ENCODE measurements around the gene NUP153. TPM values are rescaled to one million over a fixed set of nuclear protein-coding genes. Genes with fewer than 3 reads are reported as not detected.
A peak's percentile ranks its signal among the peaks of the same experiment; 100 is the strongest.

The NUP153 gene
- total RNA-seq, 8 experiments from 2014 or later = 24.3 to 49.1 (median 32.7) TPM

- ATAC-seq (replicated peaks in 6 of 8) = no peak
- Histone ChIP-seq H3K27ac (no peak overlapping the region), H3K4me3 (no peak overlapping the region), H3K4me1 (replicated peaks in 1 of 2) (no peaks in the 10 kb centered on the region)
- 50 to 100% (median 100%) methylated on average over 1 to 2 of the region's 2 CpGs; no CpG with 5 or more reads in 1 of the 10 experiments for WGBS, 10 experiments
- in situ Hi-C loops (cut with MboI; ENCODE audit: low pct_unique_long_range_greater_than_20kb in 2 of 9, low sequenced_read_pairs in 9 of 9, unreplicated experiment in 9 of 9) = no loop called here
These were observed 73.1 kb downstream of the NUP153 start for GRCh38 chr6:17633465-17634188.

GRCh38 chr6:17632934-17633333 is 73.8 kb downstream of the NUP153 start:
- 86 to 100% (median 100%) methylated on average over 1 of the region's 1 CpG; no CpG with 5 or more reads in 3 of the 10 experiments for WGBS, 10 experiments
- Histone ChIP-seq H3K27ac (no peak overlapping the region), H3K4me1 (replicated peaks in 1 of 2) (no peaks in the 10 kb centered on the region), H3K4me3 (no peak overlapping the region)
- in situ Hi-C loops (cut with MboI; ENCODE audit: low pct_unique_long_range_greater_than_20kb in 2 of 9, low sequenced_read_pairs in 9 of 9, unreplicated experiment in 9 of 9) = no loop called here
- no peak for ATAC-seq (replicated peaks in 6 of 8)

- Histone ChIP-seq H3K4me3 (no peak overlapping the region), H3K4me1 (replicated peaks in 1 of 2) (no peaks in the 10 kb centered on the region), H3K27ac (no peak overlapping the region)
- in situ Hi-C loops (cut with MboI; ENCODE audit: low pct_unique_long_range_greater_than_20kb in 2 of 9, low sequenced_read_pairs in 9 of 9, unreplicated experiment in 9 of 9) = no loop called here
- no peak for ATAC-seq (replicated peaks in 6 of 8)
- WGBS, 10 experiments = 100% methylated on average over 1 of the region's 5 CpGs; no CpG with 5 or more reads in 8 of the 10 experiments
These were observed 76.1 kb downstream of the NUP153 start for GRCh38 chr6:17630511-17631073.

GRCh38 chr6:17629824-17630510 is 76.8 kb downstream of the NUP153 start:
- Histone ChIP-seq H3K4me3 (no peak overlapping the region), H3K4me1 (replicated peaks in 1 of 2) (no peaks in the 10 kb centered on the region), H3K27ac (no peak overlapping the region)
- 64 to 97% (median 88%) methylated on average over 2 to 8 of the region's 8 CpGs for WGBS, 10 experiments
- no peak for ATAC-seq (replicated peaks in 6 of 8)
- in situ Hi-C loops (cut with MboI; ENCODE audit: low pct_unique_long_range_greater_than_20kb in 2 of 9, low sequenced_read_pairs in 9 of 9, unreplicated experiment in 9 of 9) = no loop called here

- no peak overlapping the region for H3K27ac ChIP-seq
- in situ Hi-C loops (cut with MboI; ENCODE audit: low pct_unique_long_range_greater_than_20kb in 2 of 9, low sequenced_read_pairs in 9 of 9, unreplicated experiment in 9 of 9) = no loop called here
- 14 to 100% (median 67%) methylated on average over 1 of the region's 1 CpG; no CpG with 5 or more reads in 4 of the 10 experiments for WGBS, 10 experiments
- no peak overlapping the region for H3K4me3 ChIP-seq
- H3K4me1 ChIP-seq (replicated peaks in 1 of 2) = no peaks in the 10 kb centered on the region
- no peak for ATAC-seq (replicated peaks in 6 of 8)
These were observed 77.9 kb downstream of the NUP153 start for GRCh38 chr6:17628873-17629272.

GRCh38 chr6:17624396-17624795 is 82.3 kb downstream of the NUP153 start:
- in situ Hi-C loops (cut with MboI; ENCODE audit: low pct_unique_long_range_greater_than_20kb in 2 of 9, low sequenced_read_pairs in 9 of 9, unreplicated experiment in 9 of 9) = no loop called here

GRCh38 chr6:17622144-17622543 is 84.6 kb downstream of the NUP153 start:
- in situ Hi-C loops (cut with MboI; ENCODE audit: low pct_unique_long_range_greater_than_20kb in 2 of 9, low sequenced_read_pairs in 9 of 9, unreplicated experiment in 9 of 9) = no loop called here
- Histone ChIP-seq H3K27ac (no peak overlapping the region), H3K4me3 (no peak overlapping the region), H3K4me1 (replicated peaks in 1 of 2) (no peaks in the 10 kb centered on the region)
- WGBS, 10 experiments = 40 to 100% (median 93%) methylated on average over 1 to 5 of the region's 5 CpGs; no CpG with 5 or more reads in 1 of the 10 experiments
- ATAC-seq (replicated peaks in 6 of 8) = peak in 3 of 8 experiments; percentile 25 to 49 (median 41)

More at GRCh38 chr6:17624396-17624795, 82.3 kb downstream of the NUP153 start:
- H3K4me3 ChIP-seq = no peak overlapping the region
- 63 to 100% (median 100%) methylated on average over 1 of the region's 1 CpG; no CpG with 5 or more reads in 1 of the 10 experiments for WGBS, 10 experiments
- no peaks in the 10 kb centered on the region for H3K4me1 ChIP-seq (replicated peaks in 1 of 2)
- no peak for ATAC-seq (replicated peaks in 6 of 8)
- H3K27ac ChIP-seq = no peak overlapping the region

- in situ Hi-C loops (cut with MboI; ENCODE audit: low pct_unique_long_range_greater_than_20kb in 2 of 9, low sequenced_read_pairs in 9 of 9, unreplicated experiment in 9 of 9) = no loop called here
- Histone ChIP-seq H3K27ac (no peak overlapping the region), H3K4me1 (replicated peaks in 1 of 2) (no peaks in the 10 kb centered on the region), H3K4me3 (no peak overlapping the region)
- 50 to 100% (median 90%) methylated on average over 1 to 2 of the region's 2 CpGs; no CpG with 5 or more reads in 1 of the 10 experiments for WGBS, 10 experiments
- peak in 2 of 8 experiments; percentile 33 to 55 for ATAC-seq (replicated peaks in 6 of 8)
These were observed 85.7 kb downstream of the NUP153 start for GRCh38 chr6:17621003-17621402.

GRCh38 chr6:17615794-17616193 is 90.9 kb downstream of the NUP153 start:
- H3K4me1 ChIP-seq (replicated peaks in 1 of 2) = no peaks in the 10 kb centered on the region
- no peak overlapping the region for H3K4me3 ChIP-seq
- in situ Hi-C loops (cut with MboI; ENCODE audit: low pct_unique_long_range_greater_than_20kb in 2 of 9, low sequenced_read_pairs in 9 of 9, unreplicated experiment in 9 of 9) = no loop called here
- 33 to 100% (median 87%) methylated on average over 1 to 4 of the region's 4 CpGs; no CpG with 5 or more reads in 2 of the 10 experiments for WGBS, 10 experiments
- H3K27ac ChIP-seq = no peak overlapping the region
- peak in 2 of 8 experiments; percentile 16 to 65 for ATAC-seq (replicated peaks in 6 of 8)

GRCh38 chr6:17612048-17612447 is 94.7 kb downstream of the NUP153 start:
- Histone ChIP-seq H3K4me1 (replicated peaks in 1 of 2) (no peaks in the 10 kb centered on the region), H3K27ac (no peak overlapping the region), H3K4me3 (no peak overlapping the region)
- no peak for ATAC-seq (replicated peaks in 6 of 8)
- in situ Hi-C loops (cut with MboI; ENCODE audit: low pct_unique_long_range_greater_than_20kb in 2 of 9, low sequenced_read_pairs in 9 of 9, unreplicated experiment in 9 of 9) = no loop called here
- WGBS, 10 experiments = 70 to 100% (median 91%) methylated on average over 1 to 4 of the region's 4 CpGs

- in situ Hi-C loops (cut with MboI; ENCODE audit: low pct_unique_long_range_greater_than_20kb in 2 of 9, low sequenced_read_pairs in 9 of 9, unreplicated experiment in 9 of 9) = no loop called here
- H3K4me3 ChIP-seq = no peak overlapping the region
- 56 to 100% (median 85%) methylated on average over 1 to 3 of the region's 3 CpGs; no CpG with 5 or more reads in 1 of the 10 experiments for WGBS, 10 experiments
- H3K4me1 ChIP-seq (replicated peaks in 1 of 2) = no peaks in the 10 kb centered on the region
- ATAC-seq (replicated peaks in 6 of 8) = no peak
- no peak overlapping the region for H3K27ac ChIP-seq
These were observed 95.9 kb downstream of the NUP153 start for GRCh38 chr6:17610835-17611234.

- ATAC-seq (replicated peaks in 6 of 8) = no peak
These were observed 100.1 kb downstream of the NUP153 start for GRCh38 chr6:17606606-17607005.

GRCh38 chr6:17602888-17603287 is 103.8 kb downstream of the NUP153 start:
- in situ Hi-C loops (cut with MboI; ENCODE audit: low pct_unique_long_range_greater_than_20kb in 2 of 9, low sequenced_read_pairs in 9 of 9, unreplicated experiment in 9 of 9) = no loop called here
- ATAC-seq (replicated peaks in 6 of 8) = no peak
- WGBS, 10 experiments = 14 to 100% (median 43%) methylated on average over 1 of the region's 1 CpG; no CpG with 5 or more reads in 6 of the 10 experiments

More at GRCh38 chr6:17606606-17607005, 100.1 kb downstream of the NUP153 start:
- in situ Hi-C loops (cut with MboI; ENCODE audit: low pct_unique_long_range_greater_than_20kb in 2 of 9, low sequenced_read_pairs in 9 of 9, unreplicated experiment in 9 of 9) = no loop called here
- Histone ChIP-seq H3K27ac (no peak overlapping the region), H3K4me3 (no peak overlapping the region), H3K4me1 (replicated peaks in 1 of 2) (peaks cover 3 to 11% of the 10 kb centered on the region in 2 donors)
- 60 to 96% (median 83%) methylated on average over 1 to 4 of the region's 4 CpGs; no CpG with 5 or more reads in 3 of the 10 experiments for WGBS, 10 experiments

More at GRCh38 chr6:17602888-17603287, 103.8 kb downstream of the NUP153 start:
- H3K4me1 ChIP-seq (replicated peaks in 1 of 2) = peaks cover 3 to 14% of the 10 kb centered on the region in 2 donors
- H3K27ac ChIP-seq = no peak overlapping the region
- H3K4me3 ChIP-seq = no peak overlapping the region
